Measurements from ENCODE around the gene PACSIN3. TPM values are rescaled to one million over a fixed set of nuclear protein-coding genes. Genes with fewer than 3 reads are reported as not detected.

PACSIN3 gene
- total RNA-seq, 2 donors from 2014 or later = 30.7 to 56.0 TPM

- intact Hi-C loops (cut with DNase I) = no loop called here
- TF ChIP-seq POLR2A (IDR thresholded peaks at IDR 0.05) (no peak), CTCF (IDR thresholded peaks at IDR 0.05) (no peak)
- no peak for ATAC-seq
- no peaks in the 10 kb centered on the region for H3K9me3 ChIP-seq
- DNase-seq = no peak
- no peak overlapping the region for H3K4me3 ChIP-seq
- H3K36me3 ChIP-seq (replicated peaks in 1 of 2; ENCODE audit: insufficient read depth in 1 of 2, low read depth in 2 of 2) = no peaks in the 10 kb centered on the region
- 83 to 88% methylated on average over 16 of the region's 16 CpGs for WGBS, 2 donors
- H3K27ac ChIP-seq = peak overlapping the region in 3 of 4 donors; percentile 15 to 39 (median 24)
- H3K4me1 ChIP-seq = peaks cover 43% of the 10 kb centered on the region
- no peaks in the 10 kb centered on the region for H3K27me3 ChIP-seq
Observed at GRCh38 chr11:47152126-47152952, 33.9 kb downstream of the PACSIN3 start.

GRCh38 chr11:47149782-47150181, 36.5 kb downstream of the PACSIN3 start:
- Histone ChIP-seq H3K27ac (peak overlapping the region; percentile 70 to 83 (median 77)), H3K36me3 (replicated peaks in 1 of 2; ENCODE audit: insufficient read depth in 1 of 2, low read depth in 2 of 2) (no peaks in the 10 kb centered on the region), H3K4me3 (no peak overlapping the region), H3K4me1 (peaks cover 43% of the 10 kb centered on the region), H3K9me3 (no peaks in the 10 kb centered on the region), H3K27me3 (no peaks in the 10 kb centered on the region)
- no peak for DNase-seq
- no peak for ATAC-seq
- 44 to 54% methylated on average over 2 of the region's 2 CpGs for WGBS, 2 donors
- TF ChIP-seq CTCF (IDR thresholded peaks at IDR 0.05) = no peak
- no peak for TF ChIP-seq POLR2A (IDR thresholded peaks at IDR 0.05)
- intact Hi-C loops (cut with DNase I) = no loop called here

GRCh38 chr11:47148903-47149531, 37.2 kb downstream of the PACSIN3 start:
- Histone ChIP-seq H3K27ac (peak overlapping the region; percentile 70 to 83 (median 77)), H3K27me3 (no peaks in the 10 kb centered on the region), H3K9me3 (no peaks in the 10 kb centered on the region), H3K36me3 (replicated peaks in 1 of 2; ENCODE audit: insufficient read depth in 1 of 2, low read depth in 2 of 2) (no peaks in the 10 kb centered on the region), H3K4me3 (no peak overlapping the region), H3K4me1 (peaks cover 42% of the 10 kb centered on the region)
- DNase-seq = peak; percentile 85 to 93 (median 91)
- WGBS, 2 donors = 26 to 29% methylated on average over 7 to 10 of the region's 10 CpGs
- intact Hi-C loops (cut with DNase I) = no loop called here
- peak; percentile 79 for ATAC-seq
- TF ChIP-seq CTCF (IDR thresholded peaks at IDR 0.05) = no peak
- no peak for TF ChIP-seq POLR2A (IDR thresholded peaks at IDR 0.05)

GRCh38 chr11:47148270-47148669, 38.0 kb downstream of the PACSIN3 start:
- H3K27ac ChIP-seq = peak overlapping the region; percentile 70 to 83 (median 77)
- ATAC-seq = no peak
- H3K36me3 ChIP-seq (replicated peaks in 1 of 2; ENCODE audit: insufficient read depth in 1 of 2, low read depth in 2 of 2) = no peaks in the 10 kb centered on the region
- no peak overlapping the region for H3K4me3 ChIP-seq
- intact Hi-C loops (cut with DNase I) = no loop called here
- no peaks in the 10 kb centered on the region for H3K27me3 ChIP-seq
- H3K4me1 ChIP-seq = peaks cover 40% of the 10 kb centered on the region
- no peak for DNase-seq
- WGBS, 2 donors = 58 to 61% methylated on average over 4 of the region's 4 CpGs
- TF ChIP-seq CTCF (IDR thresholded peaks at IDR 0.05) = no peak
- TF ChIP-seq POLR2A (IDR thresholded peaks at IDR 0.05) = no peak
- no peaks in the 10 kb centered on the region for H3K9me3 ChIP-seq
